SK-N-SH treated with all-trans-retinoic acid at 6 μM for 48 hours (cell line): ENCODE measurements around the gene HIBCH.

ENCODE experiments used
- ATAC-seq: fragments of 200-7000 bp; cut with Tn5 transposase; 3 replicates; pipeline ENCODE4 v1.9.1; 2020; ENCODE audit warnings: mild to moderate bottlenecking, moderate library complexity
- ARNTL ChIP-seq: fragments of 450-650 bp; formaldehyde crosslinking; IDR thresholded peaks from 2 replicates; pipeline ENCODE4 v1.5.0; 2020; ENCODE audit warnings: low read depth, mild to moderate bottlenecking, moderate library complexity, borderline replicate concordance
- BACH2 ChIP-seq: fragments of 250-450 bp; sonication (Bioruptor Pico); IDR thresholded peaks from 2 replicates; pipeline ENCODE4 v1.9.0; 2021; ENCODE audit warnings: mild to moderate bottlenecking, borderline replicate concordance
- CSDC2 ChIP-seq: fragments of 250-450 bp; sonication (Bioruptor Pico); IDR thresholded peaks from 2 replicates; pipeline ENCODE4 v1.5.0; 2020; ENCODE audit warnings: mild to moderate bottlenecking, moderate library complexity
- CSRNP3 ChIP-seq: fragments of 250-450 bp; sonication (Bioruptor Pico); IDR thresholded peaks from 2 replicates; pipeline ENCODE4 v1.5.1; 2021; ENCODE audit warnings: mild to moderate bottlenecking, moderate library complexity
- ESRRG ChIP-seq: fragments of 250-450 bp; sonication (Bioruptor Pico); IDR thresholded peaks from 2 replicates; pipeline ENCODE4 v1.6.1; 2021; ENCODE audit warnings: mild to moderate bottlenecking
- GLIS3 ChIP-seq: fragments of 250-450 bp; sonication (Bioruptor Pico); IDR thresholded peaks from 2 replicates; pipeline ENCODE4 v1.5.0; 2020; ENCODE audit warnings: mild to moderate bottlenecking, moderate library complexity
- ISL1 ChIP-seq: fragments of 250-450 bp; sonication (Bioruptor Pico); IDR thresholded peaks from 2 replicates; pipeline ENCODE4 v2.1.2; 2022; ENCODE audit warnings: mild to moderate bottlenecking, moderate library complexity
- OSR1 ChIP-seq: fragments of 250-450 bp; sonication (Bioruptor Pico); IDR thresholded peaks from 2 replicates; pipeline ENCODE4 v1.8.0; 2022; ENCODE audit warnings: moderate library complexity, mild to moderate bottlenecking, inconsistent platforms
- POU6F1 ChIP-seq: fragments of 250-450 bp; sonication (Bioruptor Pico); IDR thresholded peaks from 2 replicates; pipeline ENCODE4 v1.8.0; 2021; ENCODE audit warnings: low read depth, mild to moderate bottlenecking, moderate library complexity, borderline replicate concordance
- PPARA ChIP-seq: fragments of 250-450 bp; sonication (Bioruptor Pico); IDR thresholded peaks from 2 replicates; pipeline ENCODE4 v1.5.0; 2020; ENCODE audit warnings: mild to moderate bottlenecking, borderline replicate concordance
- RARB ChIP-seq: fragments of 250-450 bp; sonication (Bioruptor Pico); IDR thresholded peaks from 2 replicates; pipeline ENCODE4 v1.8.0; 2021; ENCODE audit warnings: mild to moderate bottlenecking, moderate library complexity
- SNAI2 ChIP-seq: fragments of 250-450 bp; sonication (Bioruptor Pico); IDR thresholded peaks from 2 replicates; pipeline ENCODE4 v1.5.0; 2020; ENCODE audit warnings: mild to moderate bottlenecking, moderate library complexity
- TCF4 ChIP-seq: fragments of 250-450 bp; sonication (Bioruptor Pico); IDR thresholded peaks from 2 replicates; pipeline ENCODE4 v1.8.0; 2021; ENCODE audit warnings: mild to moderate bottlenecking, moderate library complexity, borderline replicate concordance
- TOX ChIP-seq: fragments of 250-450 bp; sonication (Bioruptor Pico); IDR thresholded peaks from 2 replicates; pipeline ENCODE4 v1.8.0; 2021; ENCODE audit warnings: mild to moderate bottlenecking, moderate library complexity, borderline replicate concordance
- TSHZ2 ChIP-seq: fragments of 250-450 bp; sonication (Bioruptor Pico); IDR thresholded peaks from 2 replicates; pipeline ENCODE4 v1.5.0; 2020; ENCODE audit warnings: mild to moderate bottlenecking, moderate library complexity
- ZC3H10 ChIP-seq: fragments of 250-450 bp; sonication (Bioruptor Pico); IDR thresholded peaks from 2 replicates; pipeline ENCODE4 v1.5.1; 2021; ENCODE audit warnings: mild to moderate bottlenecking, moderate library complexity
- ZFP3 ChIP-seq: fragments of 250-450 bp; sonication (Bioruptor Pico); IDR thresholded peaks from 2 replicates; pipeline ENCODE4 v1.5.0; 2020; ENCODE audit warnings: mild to moderate bottlenecking, moderate library complexity
- ZFP30 ChIP-seq: fragments of 450-650 bp; formaldehyde crosslinking; IDR thresholded peaks from 2 replicates; pipeline ENCODE4 v1.5.0; 2022; ENCODE audit warnings: mild to moderate bottlenecking, moderate library complexity
- ZNF565 ChIP-seq: fragments of 450-650 bp; formaldehyde crosslinking; conservative IDR thresholded peaks from 2 replicates; pipeline ENCODE4 v1.5.0; 2020; ENCODE audit warnings: low read depth, mild to moderate bottlenecking, moderate library complexity
- ZNF70 ChIP-seq: fragments of 450-650 bp; formaldehyde crosslinking; IDR thresholded peaks from 2 replicates; pipeline ENCODE4 v1.5.0; 2020; ENCODE audit warnings: mild to moderate bottlenecking, moderate library complexity
- ZNF8 ChIP-seq: fragments of 450-650 bp; formaldehyde crosslinking; IDR thresholded peaks from 2 replicates; pipeline ENCODE4 v1.5.0; 2020; ENCODE audit warnings: mild to moderate bottlenecking, moderate library complexity
- TF ChIP-seq, protein P1 (sequence below): fragments of 250-450 bp; sonication (Bioruptor Pico); IDR thresholded peaks from 2 replicates; pipeline ENCODE4 v1.8.0; 2020; ENCODE audit warnings: mild to moderate bottlenecking, moderate library complexity, borderline replicate concordance

Gene HIBCH

GRCh38 chr2:190272457-190272842 lies 47.2 kb downstream of the HIBCH start:
- TF ChIP-seq POU6F1 (CRISPR knock-in tag) (no peak), ESRRG (CRISPR knock-in tag) (no peak), PPARA (CRISPR knock-in tag) (no peak), TSHZ2 (CRISPR knock-in tag) (no peak), OSR1 (CRISPR knock-in tag) (no peak), ZNF70 (CRISPR knock-in tag) (no peak), TOX (CRISPR knock-in tag) (no peak), RARB (CRISPR knock-in tag) (no peak)
- TF ChIP-seq, all 23 proteins: peak for 0
- ATAC-seq = no peak

- no peak for ATAC-seq
- no peak for TF ChIP-seq OSR1 (CRISPR knock-in tag)
- TF ChIP-seq CSDC2 (CRISPR knock-in tag) = no peak
- TF ChIP-seq TCF4 (CRISPR knock-in tag) = no peak
- TF ChIP-seq SNAI2 (CRISPR knock-in tag) = no peak
- TF ChIP-seq CSRNP3 = no peak
- no peak for TF ChIP-seq GLIS3 (CRISPR knock-in tag)
- TF ChIP-seq BACH2 (CRISPR knock-in tag) = no peak
- TF ChIP-seq ARNTL (CRISPR knock-in tag) = no peak
- TF ChIP-seq, protein P1, sequence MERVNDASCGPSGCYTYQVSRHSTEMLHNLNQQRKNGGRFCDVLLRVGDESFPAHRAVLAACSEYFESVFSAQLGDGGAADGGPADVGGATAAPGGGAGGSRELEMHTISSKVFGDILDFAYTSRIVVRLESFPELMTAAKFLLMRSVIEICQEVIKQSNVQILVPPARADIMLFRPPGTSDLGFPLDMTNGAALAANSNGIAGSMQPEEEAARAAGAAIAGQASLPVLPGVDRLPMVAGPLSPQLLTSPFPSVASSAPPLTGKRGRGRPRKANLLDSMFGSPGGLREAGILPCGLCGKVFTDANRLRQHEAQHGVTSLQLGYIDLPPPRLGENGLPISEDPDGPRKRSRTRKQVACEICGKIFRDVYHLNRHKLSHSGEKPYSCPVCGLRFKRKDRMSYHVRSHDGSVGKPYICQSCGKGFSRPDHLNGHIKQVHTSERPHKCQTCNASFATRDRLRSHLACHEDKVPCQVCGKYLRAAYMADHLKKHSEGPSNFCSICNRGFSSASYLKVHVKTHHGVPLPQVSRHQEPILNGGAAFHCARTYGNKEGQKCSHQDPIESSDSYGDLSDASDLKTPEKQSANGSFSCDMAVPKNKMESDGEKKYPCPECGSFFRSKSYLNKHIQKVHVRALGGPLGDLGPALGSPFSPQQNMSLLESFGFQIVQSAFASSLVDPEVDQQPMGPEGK (CRISPR knock-in tag) = no peak
- no peak for TF ChIP-seq ZNF8
- no peak for TF ChIP-seq ZNF565 (CRISPR knock-in tag)
Observed at GRCh38 chr2:190271783-190272456, 47.7 kb downstream of the HIBCH start.

DNA sequence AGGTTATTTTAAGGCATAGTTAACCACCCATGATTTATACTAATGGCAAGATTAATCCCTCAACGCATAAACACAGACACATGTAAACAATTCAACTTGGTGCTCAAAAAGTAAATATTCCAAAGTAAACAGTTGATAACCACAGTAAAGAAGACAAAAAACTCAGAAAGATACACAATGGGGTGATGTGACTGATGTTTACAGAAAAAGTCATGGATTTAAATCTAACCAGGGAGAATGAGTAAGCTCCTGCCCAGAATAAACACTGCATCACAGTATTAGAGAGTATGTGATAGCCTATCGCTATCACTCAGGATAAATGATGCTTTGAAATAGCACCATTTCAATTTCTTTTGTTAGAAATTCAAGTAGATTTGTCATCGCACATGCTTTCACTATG lies 49.3 kb downstream of the HIBCH start:
- no peak for ATAC-seq
- TF ChIP-seq OSR1 (CRISPR knock-in tag) (no peak), GLIS3 (CRISPR knock-in tag) (no peak), ISL1 (CRISPR knock-in tag) (no peak), ZC3H10 (CRISPR knock-in tag) (no peak), POU6F1 (CRISPR knock-in tag) (no peak), ZFP3 (no peak), ZFP30 (no peak), TSHZ2 (CRISPR knock-in tag) (no peak), SNAI2 (CRISPR knock-in tag) (no peak)
- TF ChIP-seq, protein P1 (CRISPR knock-in tag) = no peak
